ENCODE measurements around the gene MYH16.

The MYH16 gene

DNA sequence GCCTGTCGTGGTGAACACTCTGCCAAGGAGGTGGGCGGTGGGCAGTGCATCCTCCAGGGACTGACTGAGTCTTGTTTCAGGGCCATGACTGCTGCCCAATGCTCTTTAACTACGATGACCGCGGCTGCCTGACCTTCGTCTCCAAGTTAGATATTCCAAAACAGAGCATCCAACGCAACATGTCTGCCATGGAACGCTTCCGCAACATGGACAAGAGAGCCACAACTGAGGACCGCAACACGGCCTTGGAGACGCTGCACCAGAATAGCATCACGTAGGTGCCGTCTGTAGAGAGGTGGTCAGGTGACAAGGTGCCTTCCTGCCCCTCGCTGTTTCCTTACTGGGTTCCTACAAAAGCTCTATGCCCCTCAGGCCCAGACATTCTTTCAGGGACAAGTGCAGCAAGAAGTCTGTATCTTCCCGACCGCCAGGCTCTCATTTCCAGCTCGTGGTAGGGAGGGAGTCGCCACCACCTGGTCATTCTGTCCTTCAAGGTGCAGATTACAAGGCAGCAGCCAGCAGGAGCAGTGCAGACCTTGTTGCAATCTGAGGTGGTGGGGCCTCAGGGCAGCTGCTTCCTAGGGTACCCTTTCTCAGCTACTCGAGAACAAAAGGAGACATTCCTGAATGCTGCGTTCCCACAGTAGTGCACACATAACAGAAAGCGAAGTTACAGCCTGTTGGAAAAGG is 87.0 kb downstream of the MYH16 start:
- no peak for DNase-seq
